T-cell (primary cell): ENCODE data around the gene PYGL. TPM values are rescaled to one million over a fixed set of nuclear protein-coding genes. Genes with fewer than 3 reads are reported as not detected.

Experiments used
- ATAC-seq, 4 experiments: fragments of 200-7000 bp in 3 of 4; fragments of 150-1000 bp in 1 of 4; cut with Tn5 transposase; replicated peaks in 1 of 4; 1 replicate in 3 of 4; 2 replicates in 1 of 4; pipeline ENCODE4 v1.10.0; 2021; ENCODE audit warnings: moderate library complexity in 3 of 4, mild to moderate bottlenecking in 2 of 4, moderate number of reproducible peaks in 1 of 4
- CTCF ChIA-PET, 2 donors: fragments of 300-600 bp; sonication (Branson Sonifier 250); formaldehyde crosslinking; loops; one replicate each; lab custom pipeline; 2022; ENCODE audit warnings: antibody characterized with exemption in 2 of 2; lab: Charles Lee
- POLR2A ChIA-PET, 2 donors: fragments of 300-600 bp; sonication (Branson Sonifier 250); formaldehyde crosslinking; loops; one replicate each; lab custom pipeline; 2022; ENCODE audit warnings: antibody characterized with exemption in 2 of 2; lab: Charles Lee
- DNase-seq, 35 experiments: peaks; one replicate each; pipeline versions ENCODE4 v3.0.0 to v3.0.0-alpha.2; 2013 to 2023
- H3K27ac ChIP-seq: one replicate; pipeline ENCODE4 v1.5.1; 2013; ENCODE audit warnings: low read length
- H3K27me3 ChIP-seq, 2 experiments: replicated peaks in 1 of 2; 1 replicate in 1 of 2; 2 replicates in 1 of 2; pipeline versions ENCODE4 v1.6.1 to v1.7.0; 2013; ENCODE audit warnings: low read length in 1 of 2, mixed read lengths in 1 of 2; ENCODE audit not compliant: control insufficient read depth in 2 of 2, insufficient read depth in 2 of 2; ENCODE audit errors: extremely low read depth in 1 of 2
- H3K36me3 ChIP-seq, 2 donors: 1 replicate in 1 of 2; 2 replicates in 1 of 2; pipeline versions ENCODE4 v1.6.1 to v1.7.0; 2013; ENCODE audit warnings: low read length in 1 of 2; ENCODE audit not compliant: control insufficient read depth in 2 of 2, insufficient read depth in 1 of 2; ENCODE audit errors: extremely low read depth in 1 of 2
- H3K4me1 ChIP-seq, 2 experiments: 1 replicate in 1 of 2; 2 replicates in 1 of 2; pipeline versions ENCODE4 v1.6.1 to v1.7.0; 2013; ENCODE audit warnings: low read length in 2 of 2, mixed read lengths in 1 of 2; ENCODE audit not compliant: insufficient read depth in 2 of 2, control insufficient read depth in 1 of 2; ENCODE audit errors: extremely low read depth in 1 of 2
- H3K4me3 ChIP-seq, 2 donors: 1 replicate in 1 of 2; 2 replicates in 1 of 2; pipeline versions ENCODE4 v1.5.1 to v1.7.0; 2013; ENCODE audit warnings: mild to moderate bottlenecking in 2 of 2, low read length in 1 of 2, moderate library complexity in 1 of 2; ENCODE audit not compliant: control insufficient read depth in 1 of 2; ENCODE audit errors: extremely low read depth in 1 of 2
- H3K9me3 ChIP-seq: 2 replicates; pipeline ENCODE4 v1.7.0; 2013
- H3K27ac Mint-ChIP-seq, 2 donors: one replicate each; pipeline ENCODE4 v1.8.0; 2020 to 2021; ENCODE audit warnings: mild to moderate bottlenecking in 2 of 2, mixed read lengths in 2 of 2
- H3K27me3 Mint-ChIP-seq, 2 donors: one replicate each; pipeline ENCODE4 v1.8.0; 2021 to 2022; ENCODE audit warnings: mixed read lengths in 2 of 2
- H3K36me3 Mint-ChIP-seq: one replicate; pipeline ENCODE4 v1.8.0; 2021; ENCODE audit warnings: mixed read lengths
- H3K4me1 Mint-ChIP-seq, 3 donors: one replicate each; pipeline ENCODE4 v1.8.0; 2020 to 2022; ENCODE audit warnings: mixed read lengths in 3 of 3, mild to moderate bottlenecking in 1 of 3
- H3K4me3 Mint-ChIP-seq, 3 donors: one replicate each; pipeline ENCODE4 v1.8.0; 2020 to 2022; ENCODE audit warnings: mild to moderate bottlenecking in 3 of 3, mixed read lengths in 3 of 3, moderate library complexity in 3 of 3
- H3K9me3 Mint-ChIP-seq, 3 donors: one replicate each; pipeline ENCODE4 v1.8.0; 2020 to 2022; ENCODE audit warnings: mixed read lengths in 3 of 3
- WGBS: methylation state at CpG from one replicate; pipeline ENCODE4 v1.1.5; 2013; ENCODE audit warnings: missing lambda C conversion rate; ENCODE audit not compliant: insufficient coverage; 5-methylcytosine and 5-hydroxymethylcytosine counted together
- total RNA-seq, 35 experiments: library from RNA in 6 of 35; stranded (reverse) in 6 of 35; fragments of 120-200 nt in 1 of 35; gene quantifications; one replicate each; pipeline versions ENCODE4 v1.2.1 to v1.2.4 and lab custom pipeline; 2013 to 2026

PYGL gene
- total RNA-seq, 5 donors from 2014 or later (not counting 1 experiment from before 2014, with no cell fraction given) = 0.44 to 0.90 (median 0.65) TPM

GRCh38 chr14:50932156-50932555 lies 12.1 kb downstream of the PYGL start:
- Mint-ChIP-seq H3K27me3 (peaks cover 7 to 24% of the 10 kb centered on the region in 2 donors), H3K27ac (no peak overlapping the region), H3K4me1 (peaks cover 0 to 2% (median 0%) of the 10 kb centered on the region in 3 donors), H3K4me3 (no peak overlapping the region), H3K36me3 (no peaks in the 10 kb centered on the region), H3K9me3 (no peaks in the 10 kb centered on the region)
- H3K4me3 ChIP-seq = no peak overlapping the region
- H3K36me3 ChIP-seq = no peaks in the 10 kb centered on the region
- no peak for DNase-seq
- no peak for ATAC-seq
- no peak overlapping the region for H3K27ac ChIP-seq
- ChIA-PET CTCF (no interaction called here), POLR2A (no interaction called here)
- no CpG with 5 or more reads among the region's 1 CpG for WGBS
- peaks cover 0 to 1% of the 10 kb centered on the region in 2 experiments for H3K4me1 ChIP-seq
- H3K9me3 ChIP-seq = no peaks in the 10 kb centered on the region
- H3K27me3 ChIP-seq = peaks cover 0 to 4% of the 10 kb centered on the region in 2 experiments

- no peak for ATAC-seq
These were observed 12.7 kb downstream of the PYGL start for GRCh38 chr14:50931559-50931958.

GRCh38 chr14:50929506-50929905 lies 14.8 kb downstream of the PYGL start:
- POLR2A ChIA-PET = no interaction called here

More at GRCh38 chr14:50931559-50931958, 12.7 kb downstream of the PYGL start:
- Mint-ChIP-seq H3K9me3 (no peaks in the 10 kb centered on the region), H3K36me3 (no peaks in the 10 kb centered on the region), H3K27ac (no peak overlapping the region), H3K27me3 (peaks cover 7 to 24% of the 10 kb centered on the region in 2 donors), H3K4me1 (no peaks in the 10 kb centered on the region), H3K4me3 (no peak overlapping the region)
- ChIA-PET POLR2A (no interaction called here), CTCF (no interaction called here)
- no peak for DNase-seq
- no peaks in the 10 kb centered on the region for H3K4me1 ChIP-seq
- no peak overlapping the region for H3K4me3 ChIP-seq
- no peaks in the 10 kb centered on the region for H3K9me3 ChIP-seq
- no peak overlapping the region for H3K27ac ChIP-seq
- H3K36me3 ChIP-seq = no peaks in the 10 kb centered on the region
- peaks cover 0 to 4% of the 10 kb centered on the region in 2 experiments for H3K27me3 ChIP-seq
- 89% methylated on average over 3 of the region's 3 CpGs for WGBS

GRCh38 chr14:50928002-50928635 lies 16.2 kb downstream of the PYGL start:
- H3K4me3 ChIP-seq = no peak overlapping the region
- H3K27me3 Mint-ChIP-seq = peaks cover 15% of the 10 kb centered on the region in 2 donors
- no peak overlapping the region for H3K27ac ChIP-seq
- no peaks in the 10 kb centered on the region for H3K9me3 Mint-ChIP-seq
- no peaks in the 10 kb centered on the region for H3K27me3 ChIP-seq
- H3K4me1 Mint-ChIP-seq = no peaks in the 10 kb centered on the region
- WGBS = 67% methylated on average over 4 of the region's 6 CpGs
- H3K27ac Mint-ChIP-seq = no peak overlapping the region
- ChIA-PET POLR2A (no interaction called here), CTCF (no interaction called here)
- H3K4me1 ChIP-seq = no peaks in the 10 kb centered on the region
- no peaks in the 10 kb centered on the region for H3K9me3 ChIP-seq
- H3K4me3 Mint-ChIP-seq = no peak overlapping the region
- H3K36me3 ChIP-seq = no peaks in the 10 kb centered on the region
- DNase-seq = no peak
- H3K36me3 Mint-ChIP-seq = no peaks in the 10 kb centered on the region
- no peak for ATAC-seq

More at GRCh38 chr14:50929506-50929905, 14.8 kb downstream of the PYGL start:
- no peak for DNase-seq
- no CpG with 5 or more reads among the region's 2 CpGs for WGBS
- no peak overlapping the region for H3K27ac ChIP-seq
- no peaks in the 10 kb centered on the region for H3K4me1 ChIP-seq
- Mint-ChIP-seq H3K27me3 (peaks cover 15 to 19% of the 10 kb centered on the region in 2 donors), H3K4me1 (no peaks in the 10 kb centered on the region), H3K36me3 (no peaks in the 10 kb centered on the region), H3K4me3 (no peak overlapping the region), H3K27ac (no peak overlapping the region), H3K9me3 (no peaks in the 10 kb centered on the region)
- H3K9me3 ChIP-seq = no peaks in the 10 kb centered on the region
- no peak for ATAC-seq
- no peak overlapping the region for H3K4me3 ChIP-seq
- CTCF ChIA-PET = no interaction called here
- no peaks in the 10 kb centered on the region for H3K36me3 ChIP-seq
- no peaks in the 10 kb centered on the region for H3K27me3 ChIP-seq

GRCh38 chr14:50926851-50927386 lies 17.4 kb downstream of the PYGL start:
- Histone ChIP-seq H3K27me3 (no peaks in the 10 kb centered on the region), H3K9me3 (no peaks in the 10 kb centered on the region), H3K4me1 (no peaks in the 10 kb centered on the region), H3K27ac (no peak overlapping the region), H3K4me3 (no peak overlapping the region), H3K36me3 (no peaks in the 10 kb centered on the region)
- 44% methylated on average over 2 of the region's 3 CpGs for WGBS
- ChIA-PET CTCF (interaction anchor here in 1 of 2 donors (0.6 kb wide), 1 partner anchor 241 kb away, joined by 3 read pairs; no protein-coding TSS in a partner anchor), POLR2A (no interaction called here)
- no peaks in the 10 kb centered on the region for H3K9me3 Mint-ChIP-seq
- no peak overlapping the region for H3K27ac Mint-ChIP-seq
- ATAC-seq (no peak), DNase-seq (no peak)
- H3K4me3 Mint-ChIP-seq = no peak overlapping the region
- H3K4me1 Mint-ChIP-seq = no peaks in the 10 kb centered on the region
- peaks cover 12 to 20% of the 10 kb centered on the region in 2 donors for H3K27me3 Mint-ChIP-seq
- no peaks in the 10 kb centered on the region for H3K36me3 Mint-ChIP-seq

GRCh38 chr14:50924843-50925242 lies 19.4 kb downstream of the PYGL start:
- ChIA-PET CTCF (no interaction called here), POLR2A (no interaction called here)
- Mint-ChIP-seq H3K4me1 (no peaks in the 10 kb centered on the region), H3K27me3 (peaks cover 3 to 18% of the 10 kb centered on the region in 2 donors), H3K9me3 (no peaks in the 10 kb centered on the region), H3K4me3 (no peak overlapping the region), H3K27ac (no peak overlapping the region), H3K36me3 (no peaks in the 10 kb centered on the region)
- no peaks in the 10 kb centered on the region for H3K36me3 ChIP-seq
- H3K4me1 ChIP-seq = no peaks in the 10 kb centered on the region
- no peaks in the 10 kb centered on the region for H3K9me3 ChIP-seq
- WGBS = no CpG with 5 or more reads among the region's 4 CpGs
- no peaks in the 10 kb centered on the region for H3K27me3 ChIP-seq
- ATAC-seq (no peak), DNase-seq (no peak)
- H3K4me3 ChIP-seq = no peak overlapping the region
- H3K27ac ChIP-seq = no peak overlapping the region
